ENCODE measurements around the gene MRPL52. TPM values are rescaled to one million over a fixed set of nuclear protein-coding genes. Genes with fewer than 3 reads are reported as not detected.

MRPL52 gene
- total and polyA plus RNA-seq, 2 of the 13 experiments (the other 11 are each of a cell fraction or from before 2014, with no cell fraction given) = 118 to 329 TPM

DNA sequence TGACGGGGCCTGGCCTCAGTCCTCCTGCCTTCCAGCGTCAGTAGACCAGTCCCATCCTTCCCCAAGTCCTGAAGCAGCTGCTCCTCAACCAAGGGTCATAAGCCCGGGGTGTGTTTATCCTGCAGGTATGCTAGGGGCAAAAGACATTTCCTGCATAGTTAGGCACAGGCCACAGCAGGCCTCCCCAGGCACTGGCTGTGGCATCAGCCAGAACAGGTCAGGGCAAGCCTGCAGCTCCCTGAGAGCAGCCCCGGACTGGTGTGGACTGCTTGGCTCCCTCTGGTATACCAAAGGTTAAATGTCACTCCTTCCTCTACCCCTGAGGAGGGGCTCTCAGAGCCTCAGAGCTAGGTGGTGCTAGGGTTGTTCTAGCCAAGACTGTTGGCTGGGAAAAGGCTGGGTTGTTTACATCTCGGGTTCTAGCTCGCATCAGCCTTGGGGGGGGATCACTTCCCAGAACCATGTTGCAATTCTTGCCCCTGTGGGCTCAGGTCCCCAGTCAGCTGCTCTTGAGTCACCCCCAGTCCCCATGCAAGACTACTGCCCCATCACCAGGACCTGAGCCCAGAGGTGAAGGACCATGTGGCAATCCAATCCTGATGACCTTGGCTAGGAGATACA is 9.6 kb downstream of the MRPL52 start (continued):
- TF ChIP-seq, protein P1, sequence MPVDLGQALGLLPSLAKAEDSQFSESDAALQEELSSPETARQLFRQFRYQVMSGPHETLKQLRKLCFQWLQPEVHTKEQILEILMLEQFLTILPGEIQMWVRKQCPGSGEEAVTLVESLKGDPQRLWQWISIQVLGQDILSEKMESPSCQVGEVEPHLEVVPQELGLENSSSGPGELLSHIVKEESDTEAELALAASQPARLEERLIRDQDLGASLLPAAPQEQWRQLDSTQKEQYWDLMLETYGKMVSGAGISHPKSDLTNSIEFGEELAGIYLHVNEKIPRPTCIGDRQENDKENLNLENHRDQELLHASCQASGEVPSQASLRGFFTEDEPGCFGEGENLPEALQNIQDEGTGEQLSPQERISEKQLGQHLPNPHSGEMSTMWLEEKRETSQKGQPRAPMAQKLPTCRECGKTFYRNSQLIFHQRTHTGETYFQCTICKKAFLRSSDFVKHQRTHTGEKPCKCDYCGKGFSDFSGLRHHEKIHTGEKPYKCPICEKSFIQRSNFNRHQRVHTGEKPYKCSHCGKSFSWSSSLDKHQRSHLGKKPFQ (CRISPR knock-in tag; IDR thresholded peaks at IDR 0.05; ENCODE audit: insufficient replicate concordance) = no peak
- TF ChIP-seq ZSCAN22 (CRISPR knock-in tag; IDR thresholded peaks at IDR 0.05) = no peak
- no peak for TF ChIP-seq KLF15 (CRISPR knock-in tag; IDR thresholded peaks at IDR 0.05; ENCODE audit: borderline replicate concordance)
- TF ChIP-seq, protein P2, sequence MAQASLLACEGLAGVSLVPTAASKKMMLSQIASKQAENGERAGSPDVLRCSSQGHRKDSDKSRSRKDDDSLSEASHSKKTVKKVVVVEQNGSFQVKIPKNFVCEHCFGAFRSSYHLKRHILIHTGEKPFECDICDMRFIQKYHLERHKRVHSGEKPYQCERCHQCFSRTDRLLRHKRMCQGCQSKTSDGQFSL (CRISPR knock-in tag; IDR thresholded peaks at IDR 0.05) = peak; percentile 59; the same call in 1 of the 2 replicates
- TF ChIP-seq NR2F2 (IDR thresholded peaks at IDR 0.05; ENCODE audit: borderline replicate concordance, low read depth) = no peak
- TF ChIP-seq SMAD1 (CRISPR knock-in tag; IDR thresholded peaks at IDR 0.05; ENCODE audit: borderline replicate concordance, low read depth) = no peak
- TF ChIP-seq ZNF292 (CRISPR knock-in tag; IDR thresholded peaks at IDR 0.05; ENCODE audit: borderline replicate concordance, low read depth) = 0 out of 2 replicates have a peak, but pooled peaks have one; percentile 31
- TF ChIP-seq, protein P3, sequence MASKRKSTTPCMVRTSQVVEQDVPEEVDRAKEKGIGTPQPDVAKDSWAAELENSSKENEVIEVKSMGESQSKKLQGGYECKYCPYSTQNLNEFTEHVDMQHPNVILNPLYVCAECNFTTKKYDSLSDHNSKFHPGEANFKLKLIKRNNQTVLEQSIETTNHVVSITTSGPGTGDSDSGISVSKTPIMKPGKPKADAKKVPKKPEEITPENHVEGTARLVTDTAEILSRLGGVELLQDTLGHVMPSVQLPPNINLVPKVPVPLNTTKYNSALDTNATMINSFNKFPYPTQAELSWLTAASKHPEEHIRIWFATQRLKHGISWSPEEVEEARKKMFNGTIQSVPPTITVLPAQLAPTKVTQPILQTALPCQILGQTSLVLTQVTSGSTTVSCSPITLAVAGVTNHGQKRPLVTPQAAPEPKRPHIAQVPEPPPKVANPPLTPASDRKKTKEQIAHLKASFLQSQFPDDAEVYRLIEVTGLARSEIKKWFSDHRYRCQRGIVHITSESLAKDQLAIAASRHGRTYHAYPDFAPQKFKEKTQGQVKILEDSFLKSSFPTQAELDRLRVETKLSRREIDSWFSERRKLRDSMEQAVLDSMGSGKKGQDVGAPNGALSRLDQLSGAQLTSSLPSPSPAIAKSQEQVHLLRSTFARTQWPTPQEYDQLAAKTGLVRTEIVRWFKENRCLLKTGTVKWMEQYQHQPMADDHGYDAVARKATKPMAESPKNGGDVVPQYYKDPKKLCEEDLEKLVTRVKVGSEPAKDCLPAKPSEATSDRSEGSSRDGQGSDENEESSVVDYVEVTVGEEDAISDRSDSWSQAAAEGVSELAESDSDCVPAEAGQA (IDR thresholded peaks at IDR 0.05; ENCODE audit: low read depth) = no peak
- TF ChIP-seq, protein P3 (CRISPR knock-in tag; IDR thresholded peaks at IDR 0.05; ENCODE audit: borderline replicate concordance) = no peak
- TF ChIP-seq, protein P4, sequence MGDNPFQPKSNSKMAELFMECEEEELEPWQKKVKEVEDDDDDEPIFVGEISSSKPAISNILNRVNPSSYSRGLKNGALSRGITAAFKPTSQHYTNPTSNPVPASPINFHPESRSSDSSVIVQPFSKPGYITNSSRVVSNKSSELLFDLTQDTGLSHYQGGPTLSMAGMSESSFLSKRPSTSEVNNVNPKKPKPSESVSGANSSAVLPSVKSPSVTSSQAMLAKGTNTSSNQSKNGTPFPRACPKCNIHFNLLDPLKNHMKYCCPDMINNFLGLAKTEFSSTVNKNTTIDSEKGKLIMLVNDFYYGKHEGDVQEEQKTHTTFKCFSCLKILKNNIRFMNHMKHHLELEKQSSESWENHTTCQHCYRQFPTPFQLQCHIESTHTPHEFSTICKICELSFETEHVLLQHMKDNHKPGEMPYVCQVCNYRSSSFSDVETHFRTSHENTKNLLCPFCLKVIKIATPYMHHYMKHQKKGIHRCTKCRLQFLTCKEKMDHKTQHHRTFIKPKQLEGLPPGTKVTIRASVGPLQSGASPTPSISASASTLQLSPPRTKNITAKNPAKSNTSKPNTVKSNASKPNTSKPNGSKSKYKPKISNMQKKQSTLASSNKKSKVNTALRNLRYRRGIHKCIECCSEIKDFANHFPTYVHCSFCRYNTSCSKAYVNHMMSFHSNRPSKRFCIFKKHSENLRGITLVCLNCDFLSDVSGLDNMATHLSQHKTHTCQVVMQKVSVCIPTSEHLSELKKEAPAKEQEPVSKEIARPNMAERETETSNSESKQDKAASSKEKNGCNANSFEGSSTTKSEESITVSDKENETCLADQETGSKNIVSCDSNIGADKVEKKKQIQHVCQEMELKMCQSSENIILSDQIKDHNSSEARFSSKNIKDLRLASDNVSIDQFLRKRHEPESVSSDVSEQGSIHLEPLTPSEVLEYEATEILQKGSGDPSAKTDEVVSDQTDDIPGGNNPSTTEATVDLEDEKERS (CRISPR knock-in tag; IDR thresholded peaks at IDR 0.05) = 0 out of 2 replicates have a peak, but pooled peaks have one; percentile 34
- TF ChIP-seq SYNCRIP (IDR thresholded peaks at IDR 0.05; ENCODE audit: insufficient read depth, low read depth, low read length) = no peak
- TF ChIP-seq, protein P5, sequence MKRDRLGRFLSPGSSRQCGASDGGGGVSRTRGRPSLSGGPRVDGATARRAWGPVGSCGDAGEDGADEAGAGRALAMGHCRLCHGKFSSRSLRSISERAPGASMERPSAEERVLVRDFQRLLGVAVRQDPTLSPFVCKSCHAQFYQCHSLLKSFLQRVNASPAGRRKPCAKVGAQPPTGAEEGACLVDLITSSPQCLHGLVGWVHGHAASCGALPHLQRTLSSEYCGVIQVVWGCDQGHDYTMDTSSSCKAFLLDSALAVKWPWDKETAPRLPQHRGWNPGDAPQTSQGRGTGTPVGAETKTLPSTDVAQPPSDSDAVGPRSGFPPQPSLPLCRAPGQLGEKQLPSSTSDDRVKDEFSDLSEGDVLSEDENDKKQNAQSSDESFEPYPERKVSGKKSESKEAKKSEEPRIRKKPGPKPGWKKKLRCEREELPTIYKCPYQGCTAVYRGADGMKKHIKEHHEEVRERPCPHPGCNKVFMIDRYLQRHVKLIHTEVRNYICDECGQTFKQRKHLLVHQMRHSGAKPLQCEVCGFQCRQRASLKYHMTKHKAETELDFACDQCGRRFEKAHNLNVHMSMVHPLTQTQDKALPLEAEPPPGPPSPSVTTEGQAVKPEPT (CRISPR knock-in tag; IDR thresholded peaks at IDR 0.05; ENCODE audit: low read depth) = peak; percentile 71; the same call in 1 of the 2 replicates
- peak; percentile 15; the same call in 1 of the 2 replicates for TF ChIP-seq NFE2L1 (CRISPR knock-in tag; IDR thresholded peaks at IDR 0.05; ENCODE audit: borderline replicate concordance)
- no peak for TF ChIP-seq KMT2B (CRISPR knock-in tag; IDR thresholded peaks at IDR 0.05)
- no peak for TF ChIP-seq ZNF652 (CRISPR knock-in tag; IDR thresholded peaks at IDR 0.05; ENCODE audit: borderline replicate concordance, low read depth)

All from HepG2 (cell line).